Activated naive CD4-positive, alpha-beta T cell treated with anti-CD3 and anti-CD28 coated beads, Interleukin-2, amount 50 U/mL, for 24 hours (primary cell): ENCODE data around the gene KRT81.

Source experiments
- H3K27ac Mint-ChIP-seq: one replicate; pipeline ENCODE4 v1.8.0; 2021; ENCODE audit warnings: mild to moderate bottlenecking, mixed read lengths
- H3K27me3 Mint-ChIP-seq: one replicate; pipeline ENCODE4 v1.8.0; 2021; ENCODE audit warnings: mixed read lengths
- H3K36me3 Mint-ChIP-seq: one replicate; pipeline ENCODE4 v1.8.0; 2021; ENCODE audit warnings: mixed read lengths
- H3K4me1 Mint-ChIP-seq: one replicate; pipeline ENCODE4 v1.8.0; 2021; ENCODE audit warnings: mixed read lengths
- H3K4me3 Mint-ChIP-seq: one replicate; pipeline ENCODE4 v1.8.0; 2021; ENCODE audit warnings: mild to moderate bottlenecking, mixed read lengths
- H3K9me3 Mint-ChIP-seq: one replicate; pipeline ENCODE4 v1.8.0; 2021; ENCODE audit warnings: mixed read lengths

Gene KRT81

GRCh38 chr12:52291267-52291935 is at the start of gene KRT81:
TSS of gene KRT81 (minus strand) at chr12:52291534. CDS start at chr12:52291465, 69 bp downstream.
- Mint-ChIP-seq H3K4me1 (peaks cover 7% of the 10 kb centered on the region), H3K27ac (no peak within 1 kb of the TSS), H3K36me3 (no peaks in the 10 kb centered on the region), H3K27me3 (no peaks in the 10 kb centered on the region), H3K9me3 (no peaks in the 10 kb centered on the region), H3K4me3 (no peak within 1 kb of the TSS)

DNA sequence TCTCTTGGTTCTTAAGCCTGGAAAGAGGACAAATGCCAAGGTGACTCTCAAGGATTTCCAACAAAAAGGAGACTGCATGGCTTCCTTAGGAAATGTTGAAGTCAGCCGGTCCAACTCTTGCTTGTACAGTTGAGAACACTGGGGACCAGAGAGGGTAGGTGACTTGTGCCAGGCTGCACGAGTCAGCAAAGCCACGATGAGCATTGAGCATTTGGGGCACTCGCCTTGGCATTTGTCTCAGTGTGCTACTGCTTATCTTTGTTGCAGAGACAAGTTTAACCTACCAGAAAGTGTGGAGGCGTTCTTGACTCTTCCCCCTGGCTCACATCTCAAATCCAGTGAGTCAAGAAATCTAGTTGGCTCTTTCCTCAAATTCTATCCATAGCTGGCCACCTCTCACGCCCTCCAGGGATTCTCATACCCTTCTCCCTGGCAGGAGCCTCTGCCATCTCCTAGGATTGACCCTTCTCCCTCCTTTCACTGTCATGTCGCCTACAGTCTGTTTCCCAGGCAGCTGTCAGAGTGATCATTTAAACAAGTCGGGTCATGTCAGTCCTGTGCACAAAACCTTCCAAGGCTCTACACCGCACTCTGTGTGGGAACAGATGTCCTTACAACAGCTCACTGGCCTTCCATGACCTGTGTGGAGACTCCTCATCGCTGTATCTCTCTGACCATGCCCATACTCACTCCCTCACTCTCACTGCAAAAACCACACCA is 47.1 kb upstream of the KRT81 start:
- peaks cover 4% of the 10 kb centered on the region for H3K27me3 Mint-ChIP-seq
- H3K27ac Mint-ChIP-seq, result peak overlapping the region; percentile 36
- no peaks in the 10 kb centered on the region for H3K4me1 Mint-ChIP-seq
- H3K36me3 Mint-ChIP-seq, result no peaks in the 10 kb centered on the region
- H3K4me3 Mint-ChIP-seq, result no peak overlapping the region
- no peaks in the 10 kb centered on the region for H3K9me3 Mint-ChIP-seq

DNA sequence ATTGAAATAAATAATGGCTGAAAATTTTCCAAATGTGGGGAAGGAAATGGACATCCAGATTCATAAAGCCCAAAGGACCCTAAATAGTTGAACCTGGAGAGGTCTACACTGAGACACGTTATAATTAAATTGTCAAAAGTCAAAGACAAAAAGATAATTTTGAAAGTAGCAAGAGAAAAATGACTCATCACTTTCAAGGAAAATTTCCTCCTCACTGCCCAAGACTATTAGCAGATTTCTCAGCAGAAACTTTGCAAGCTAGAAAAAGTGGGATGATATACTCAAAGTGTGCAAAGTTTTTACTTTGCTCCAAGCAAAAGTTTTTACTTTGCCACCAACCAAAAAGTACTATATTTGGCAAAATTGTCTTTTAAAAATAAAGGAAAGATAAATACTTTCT is 45.7 kb upstream of the KRT81 start:
- no peaks in the 10 kb centered on the region for H3K36me3 Mint-ChIP-seq

GRCh38 chr12:52336641-52337040 is 45.3 kb upstream of the KRT81 start:
- Mint-ChIP-seq H3K4me3 (no peak overlapping the region), H3K27ac (no peak overlapping the region), H3K9me3 (no peaks in the 10 kb centered on the region), H3K36me3 (no peaks in the 10 kb centered on the region), H3K4me1 (no peaks in the 10 kb centered on the region), H3K27me3 (peaks cover 4% of the 10 kb centered on the region)

More for the DNA sequence above, 45.7 kb upstream of the KRT81 start:
- no peak overlapping the region for H3K4me3 Mint-ChIP-seq
- no peaks in the 10 kb centered on the region for H3K9me3 Mint-ChIP-seq
- no peaks in the 10 kb centered on the region for H3K4me1 Mint-ChIP-seq
- peaks cover 4% of the 10 kb centered on the region for H3K27me3 Mint-ChIP-seq
- H3K27ac Mint-ChIP-seq, result no peak overlapping the region

- peaks cover 4% of the 10 kb centered on the region for H3K27me3 Mint-ChIP-seq
- no peak overlapping the region for H3K27ac Mint-ChIP-seq
- H3K36me3 Mint-ChIP-seq, result no peaks in the 10 kb centered on the region
- no peaks in the 10 kb centered on the region for H3K9me3 Mint-ChIP-seq
- no peak overlapping the region for H3K4me3 Mint-ChIP-seq
- no peaks in the 10 kb centered on the region for H3K4me1 Mint-ChIP-seq
Measured at GRCh38 chr12:52335598-52336262, 44.4 kb upstream of the KRT81 start.

- H3K9me3 Mint-ChIP-seq, result no peaks in the 10 kb centered on the region
- H3K36me3 Mint-ChIP-seq, result no peaks in the 10 kb centered on the region
- no peaks in the 10 kb centered on the region for H3K4me1 Mint-ChIP-seq
- H3K4me3 Mint-ChIP-seq, result no peak overlapping the region
- no peak overlapping the region for H3K27ac Mint-ChIP-seq
- peaks cover 4% of the 10 kb centered on the region for H3K27me3 Mint-ChIP-seq
Measured at GRCh38 chr12:52334185-52334584, 42.9 kb upstream of the KRT81 start.

- Mint-ChIP-seq H3K27ac (no peak overlapping the region), H3K27me3 (peaks cover 2% of the 10 kb centered on the region), H3K9me3 (no peaks in the 10 kb centered on the region), H3K36me3 (no peaks in the 10 kb centered on the region), H3K4me3 (no peak overlapping the region), H3K4me1 (no peaks in the 10 kb centered on the region)
Measured at GRCh38 chr12:52333321-52333720, 42.0 kb upstream of the KRT81 start.

DNA sequence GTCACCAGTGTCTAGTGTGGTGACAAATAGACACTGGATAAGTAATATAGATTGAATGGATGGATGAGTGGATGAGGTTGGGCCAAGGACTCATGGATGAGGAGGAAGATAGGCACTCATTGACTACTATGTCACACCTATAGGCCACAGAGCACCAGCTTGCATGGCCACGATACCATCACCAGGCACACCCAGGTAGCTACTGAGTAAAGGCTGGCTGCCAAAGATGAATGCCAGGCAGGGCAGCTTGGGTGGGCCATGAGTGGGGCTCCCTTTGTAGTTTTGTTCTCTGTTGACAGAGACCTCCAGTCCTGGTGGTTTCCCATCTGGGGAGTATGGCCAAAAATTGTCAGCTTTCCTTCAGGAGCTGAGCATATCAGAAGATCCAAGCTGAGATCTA is 41.0 kb upstream of the KRT81 start:
- Mint-ChIP-seq H3K4me1 (peaks cover 5% of the 10 kb centered on the region), H3K27ac (no peak overlapping the region), H3K4me3 (no peak overlapping the region), H3K27me3 (peaks cover 2% of the 10 kb centered on the region), H3K36me3 (no peaks in the 10 kb centered on the region), H3K9me3 (no peaks in the 10 kb centered on the region)

GRCh38 chr12:52331833-52332232 is 40.5 kb upstream of the KRT81 start:
- peaks cover 11% of the 10 kb centered on the region for H3K4me1 Mint-ChIP-seq
- H3K27ac Mint-ChIP-seq, result no peak overlapping the region
- H3K27me3 Mint-ChIP-seq, result peaks cover 2% of the 10 kb centered on the region
- H3K9me3 Mint-ChIP-seq, result no peaks in the 10 kb centered on the region
- no peak overlapping the region for H3K4me3 Mint-ChIP-seq
- H3K36me3 Mint-ChIP-seq, result no peaks in the 10 kb centered on the region

DNA sequence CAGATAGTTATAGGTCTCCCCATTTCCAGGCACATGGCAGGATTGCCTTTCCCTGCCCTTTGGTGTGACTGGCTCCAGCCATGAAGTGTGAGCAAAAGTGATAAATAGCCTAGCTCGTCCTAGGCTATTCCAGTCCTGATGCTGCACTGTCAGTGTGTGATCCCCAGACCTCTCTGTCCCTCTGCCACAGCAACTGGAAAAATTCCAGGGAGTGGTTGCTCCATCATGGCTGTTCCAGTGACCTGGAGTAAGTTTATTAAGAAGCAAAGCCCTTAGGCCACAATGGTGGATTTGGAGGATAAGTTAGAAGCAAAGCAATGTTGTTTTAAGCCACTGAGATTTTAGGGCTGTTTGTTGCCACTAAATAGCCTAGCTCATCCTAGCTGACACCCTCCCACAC is 39.7 kb upstream of the KRT81 start:
- Mint-ChIP-seq H3K4me3 (no peak overlapping the region), H3K9me3 (no peaks in the 10 kb centered on the region), H3K4me1 (peaks cover 13% of the 10 kb centered on the region), H3K27me3 (peaks cover 2% of the 10 kb centered on the region), H3K36me3 (no peaks in the 10 kb centered on the region), H3K27ac (no peak overlapping the region)

GRCh38 chr12:52327830-52328500 is 36.6 kb upstream of the KRT81 start:
- Mint-ChIP-seq H3K4me1 (peaks cover 13% of the 10 kb centered on the region), H3K27me3 (no peaks in the 10 kb centered on the region), H3K4me3 (no peak overlapping the region), H3K36me3 (no peaks in the 10 kb centered on the region), H3K9me3 (no peaks in the 10 kb centered on the region), H3K27ac (no peak overlapping the region)

GRCh38 chr12:52327052-52327829 is 35.9 kb upstream of the KRT81 start:
- Mint-ChIP-seq H3K36me3 (no peaks in the 10 kb centered on the region), H3K4me1 (peaks cover 13% of the 10 kb centered on the region), H3K27me3 (no peaks in the 10 kb centered on the region), H3K27ac (peak overlapping the region; percentile 13), H3K4me3 (no peak overlapping the region), H3K9me3 (no peaks in the 10 kb centered on the region)

DNA sequence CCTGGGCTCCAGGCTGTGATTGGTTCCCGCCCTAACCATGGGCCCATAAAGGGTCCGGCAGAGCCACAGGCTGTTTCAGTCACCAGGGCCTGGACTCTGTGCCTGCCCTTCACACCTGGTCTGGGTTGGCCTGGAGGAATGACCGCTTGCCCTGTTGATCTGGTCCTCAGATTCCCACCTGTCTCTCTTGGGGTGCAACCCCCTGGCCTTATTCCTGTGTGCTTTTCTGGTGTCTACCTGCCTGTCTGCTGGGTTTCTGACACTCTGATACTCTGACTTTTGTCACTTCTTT is 32.8 kb upstream of the KRT81 start:
- Mint-ChIP-seq H3K27me3 (peaks cover 8% of the 10 kb centered on the region), H3K27ac (no peak overlapping the region), H3K9me3 (no peaks in the 10 kb centered on the region), H3K4me1 (peaks cover 13% of the 10 kb centered on the region), H3K4me3 (no peak overlapping the region), H3K36me3 (no peaks in the 10 kb centered on the region)

DNA sequence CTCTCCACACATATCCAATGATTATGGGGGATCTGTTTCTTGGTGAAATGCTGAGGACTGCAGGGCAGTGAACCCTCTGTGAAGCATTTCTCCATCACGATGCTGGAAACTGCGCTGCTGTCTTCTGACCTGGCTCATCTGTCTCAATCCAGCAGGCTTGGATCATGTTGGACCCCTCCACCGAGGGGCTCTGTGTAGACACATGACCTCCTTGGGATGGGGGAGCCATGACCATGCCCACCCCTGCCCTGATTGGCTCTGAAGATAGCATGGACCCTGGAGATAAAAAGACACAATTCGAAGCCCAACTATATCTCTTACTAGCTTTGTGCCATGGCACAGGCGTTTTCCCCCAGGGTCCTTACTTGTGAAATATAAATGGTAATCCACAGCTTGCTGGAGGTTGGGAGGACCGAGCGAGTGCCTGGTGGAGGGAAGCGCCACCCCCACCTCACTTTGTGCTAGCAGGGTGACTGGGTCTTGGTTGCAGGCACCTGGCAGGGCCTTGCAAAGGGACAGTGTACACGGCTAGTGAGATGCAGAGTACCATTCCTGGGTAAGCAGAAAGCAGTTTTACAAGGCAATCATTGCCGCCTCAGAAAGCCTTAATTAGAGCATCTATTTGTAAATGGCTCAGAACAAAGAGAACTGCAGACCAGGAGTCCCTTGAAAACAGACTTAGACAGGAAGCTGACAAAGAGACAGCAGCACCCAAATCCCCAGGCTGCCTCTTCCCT is 32.2 kb upstream of the KRT81 start:
- Mint-ChIP-seq H3K9me3 (no peaks in the 10 kb centered on the region), H3K4me1 (peaks cover 13% of the 10 kb centered on the region), H3K27ac (no peak overlapping the region), H3K36me3 (no peaks in the 10 kb centered on the region), H3K27me3 (peaks cover 8% of the 10 kb centered on the region), H3K4me3 (no peak overlapping the region)

- no peak overlapping the region for H3K27ac Mint-ChIP-seq
- H3K4me3 Mint-ChIP-seq, result no peak overlapping the region
- H3K27me3 Mint-ChIP-seq, result peaks cover 8% of the 10 kb centered on the region
- H3K36me3 Mint-ChIP-seq, result no peaks in the 10 kb centered on the region
- no peaks in the 10 kb centered on the region for H3K9me3 Mint-ChIP-seq
- H3K4me1 Mint-ChIP-seq, result peaks cover 13% of the 10 kb centered on the region
Measured at GRCh38 chr12:52323001-52323400, 31.7 kb upstream of the KRT81 start.
